Activated CD4-positive, alpha-beta memory T cell treated with anti-CD3 and anti-CD28 coated beads for 36 hours (primary cell): Measurements from ENCODE around the gene SUN2. TPM values are rescaled to one million over a fixed set of nuclear protein-coding genes. Genes with fewer than 3 reads are reported as not detected.
A peak's percentile ranks its signal among the peaks of the same experiment; 100 is the strongest.

ENCODE experiments used
- CTCF ChIA-PET: fragments of 350-600 bp; sonication (Branson Sonifier 250); formaldehyde crosslinking; loops from one replicate; lab custom pipeline; 2021; ENCODE audit warnings: antibody characterized with exemption, inconsistent platforms; lab: Charles Lee
- POLR2A ChIA-PET: fragments of 350-600 bp; sonication (Branson Sonifier 250); formaldehyde crosslinking; loops from one replicate; lab custom pipeline; 2021; ENCODE audit warnings: antibody characterized with exemption; lab: Charles Lee
- DNase-seq: peaks from one replicate; pipeline ENCODE4 v3.0.0-alpha.2; 2020
- H3K27ac Mint-ChIP-seq: one replicate; pipeline ENCODE4 v1.8.0; 2021; ENCODE audit warnings: mixed read lengths
- H3K27me3 Mint-ChIP-seq: one replicate; pipeline ENCODE4 v1.8.0; 2021; ENCODE audit warnings: mixed read lengths
- H3K36me3 Mint-ChIP-seq: one replicate; pipeline ENCODE4 v1.8.0; 2021; ENCODE audit warnings: mixed read lengths
- H3K4me1 Mint-ChIP-seq: one replicate; pipeline ENCODE4 v1.8.0; 2021; ENCODE audit warnings: low read depth, mixed read lengths
- H3K4me3 Mint-ChIP-seq: one replicate; pipeline ENCODE4 v1.8.0; 2021; ENCODE audit warnings: mild to moderate bottlenecking, mixed read lengths
- H3K9me3 Mint-ChIP-seq: one replicate; pipeline ENCODE4 v1.8.0; 2021; ENCODE audit warnings: mixed read lengths
- intact Hi-C: fragments of 100-400 bp; cut with micrococcal nuclease; formaldehyde crosslinking; loops from one replicate; pipeline ENCODE4 v1.15.1; 2023
- total RNA-seq, 2 experiments: library from RNA; stranded (reverse); gene quantifications; one replicate each; pipeline ENCODE4 v1.2.3, GENCODE V29; 2021

The SUN2 gene
- total RNA-seq, 2 experiments from 2014 or later: 159 to 168 TPM

DNA sequence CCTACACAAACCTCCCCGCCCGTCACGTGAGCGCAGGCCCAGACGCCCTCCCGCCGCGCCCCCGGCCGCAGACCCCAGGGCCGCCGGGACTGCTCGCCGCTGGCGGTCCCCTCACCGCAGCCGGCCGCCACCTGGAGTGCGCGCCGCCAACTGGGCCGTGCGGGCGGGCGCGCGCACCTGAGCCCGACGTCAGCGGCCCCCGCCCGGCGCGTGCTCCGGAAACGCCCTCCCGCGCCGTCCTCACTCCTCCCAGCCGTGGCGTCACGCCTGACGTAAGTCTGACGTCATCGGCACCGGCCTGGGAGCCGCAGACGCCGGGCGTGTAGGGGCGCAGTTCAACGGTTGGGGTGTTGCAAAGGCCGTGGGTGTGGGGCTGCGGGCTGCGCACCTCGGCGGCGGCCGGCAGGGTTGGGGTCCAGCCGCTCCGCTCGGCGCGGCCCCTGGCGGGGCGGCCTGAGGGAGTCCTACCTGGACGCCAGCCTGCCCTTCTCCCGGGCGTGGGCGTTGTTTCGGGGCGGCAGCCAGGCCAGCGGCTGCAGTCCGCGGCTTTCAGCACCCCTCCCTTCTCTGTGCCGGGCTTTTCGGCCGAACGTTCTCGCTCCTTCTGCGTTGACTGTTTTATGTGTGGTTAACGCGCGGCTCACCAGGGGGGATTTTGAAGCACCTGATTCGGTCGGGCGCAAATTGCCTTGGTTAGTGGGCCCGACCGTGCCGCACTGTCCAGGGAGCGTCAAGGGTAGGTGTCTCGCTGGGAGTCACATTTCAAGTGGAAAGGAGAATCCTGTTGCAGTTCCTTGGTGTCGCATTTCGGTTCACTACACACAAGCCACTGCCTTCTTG lies 54.8 kb downstream of the SUN2 start, which contains the start of gene JOSD1:
JOSD1 (minus strand) TSS at position 155 of the 840 bp plus-strand sequence. CDS start 956 bp downstream, outside the sequence.
- intact Hi-C loops: no loop called here
- Mint-ChIP-seq H3K4me3 (peak within 1 kb of the TSS; percentile 92), H3K27ac (peak within 1 kb of the TSS; percentile 98), H3K4me1 (peaks cover 55% of the 10 kb centered on the region), H3K27me3 (peaks cover 1% of the 10 kb centered on the region), H3K36me3 (peaks cover 31% of the 10 kb centered on the region), H3K9me3 (no peaks in the 10 kb centered on the region)
- DNase-seq: peak; percentile 98
- ChIA-PET CTCF (interaction anchor here (4.4 kb wide), 1 partner anchor 19 kb away, joined by 40 read pairs; the partner anchor contains the start of gene TOMM22), POLR2A (interaction anchor here (1.2 to 2.3 kb wide), 2 partner anchors 19 to 55 kb away, joined by 3 to 19 read pairs; partner anchors contain the start of gene TOMM22)

DNA sequence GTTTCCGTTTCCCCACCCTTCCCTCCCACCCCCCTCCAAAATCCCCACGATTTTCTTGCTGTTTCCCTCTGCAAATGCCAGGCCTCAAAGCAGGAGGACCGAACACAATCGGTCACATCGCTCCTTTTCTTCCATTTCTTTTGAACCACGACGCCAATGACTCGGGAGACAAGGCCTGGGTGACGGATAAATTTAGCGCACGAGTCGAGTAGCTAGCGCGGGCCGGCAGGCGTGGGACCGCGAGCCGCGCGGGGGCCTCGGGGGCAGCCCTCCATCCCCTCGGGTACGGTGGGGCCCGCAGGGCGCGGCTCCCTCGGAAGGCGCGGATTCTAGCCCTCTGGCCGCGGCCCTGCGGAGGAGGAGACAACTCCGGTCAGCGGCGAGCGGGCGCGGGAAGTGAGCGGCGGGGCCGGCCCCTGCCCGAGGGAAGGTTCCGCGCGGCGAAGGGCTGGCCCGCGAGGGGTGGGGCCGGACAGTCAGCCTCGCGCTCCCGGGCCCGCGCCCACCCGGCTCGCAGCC lies 55.5 kb downstream of the SUN2 start:
- peaks cover 31% of the 10 kb centered on the region for H3K36me3 Mint-ChIP-seq
- H3K27me3 Mint-ChIP-seq: peaks cover 1% of the 10 kb centered on the region
- intact Hi-C loops: no loop called here
- H3K9me3 Mint-ChIP-seq: no peaks in the 10 kb centered on the region
- H3K27ac Mint-ChIP-seq: peak overlapping the region; percentile 98
- DNase-seq: no peak
- H3K4me1 Mint-ChIP-seq: peaks cover 57% of the 10 kb centered on the region
- H3K4me3 Mint-ChIP-seq: peak overlapping the region; percentile 92
- ChIA-PET POLR2A (interaction anchor here (1.2 to 2.3 kb wide), 3 partner anchors 18 to 56 kb away, joined by 3 to 19 read pairs (median 7); partner anchors contain the start of gene TOMM22), CTCF (interaction anchor here (1.6 to 4.4 kb wide), 4 partner anchors 18 to 648 kb away, joined by 4 to 40 read pairs (median 5); partner anchors contain the start of gene TOMM22)

DNA sequence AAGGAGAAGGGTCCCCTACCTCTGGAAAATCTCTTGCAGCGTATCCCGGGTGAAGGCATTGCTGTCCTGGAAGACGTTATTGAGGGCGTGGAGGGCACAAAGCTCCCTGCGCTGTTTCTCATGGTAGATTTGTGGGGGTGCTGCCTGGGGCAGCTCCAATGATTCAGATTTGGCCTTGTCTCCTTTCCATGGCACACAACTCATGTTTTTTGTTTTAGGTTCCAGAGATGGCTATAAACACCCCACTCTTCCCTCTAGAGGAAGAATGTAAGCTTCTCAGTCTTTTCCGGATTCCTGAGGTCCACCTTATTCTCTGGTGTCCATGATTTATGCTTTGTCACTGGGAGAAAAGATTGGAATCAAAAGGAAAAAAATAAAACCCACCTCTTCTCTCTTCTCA lies 56.0 kb downstream of the SUN2 start:
- intact Hi-C loops: no loop called here
- Mint-ChIP-seq H3K36me3 (peaks cover 37% of the 10 kb centered on the region), H3K4me1 (peaks cover 58% of the 10 kb centered on the region), H3K4me3 (peak overlapping the region; percentile 92), H3K27ac (peak overlapping the region; percentile 98), H3K9me3 (no peaks in the 10 kb centered on the region), H3K27me3 (peaks cover 1% of the 10 kb centered on the region)
- no peak for DNase-seq
- ChIA-PET POLR2A (interaction anchor here (1.2 to 2.3 kb wide), 6 partner anchors 13 to 57 kb away, joined by 3 to 19 read pairs (median 4); partner anchors contain the start of genes CBY1, FAM227A and TOMM22), CTCF (interaction anchor here (1.0 to 4.4 kb wide), 5 partner anchors 17 to 648 kb away, joined by 3 to 40 read pairs (median 4); partner anchors contain the start of gene TOMM22)

DNA sequence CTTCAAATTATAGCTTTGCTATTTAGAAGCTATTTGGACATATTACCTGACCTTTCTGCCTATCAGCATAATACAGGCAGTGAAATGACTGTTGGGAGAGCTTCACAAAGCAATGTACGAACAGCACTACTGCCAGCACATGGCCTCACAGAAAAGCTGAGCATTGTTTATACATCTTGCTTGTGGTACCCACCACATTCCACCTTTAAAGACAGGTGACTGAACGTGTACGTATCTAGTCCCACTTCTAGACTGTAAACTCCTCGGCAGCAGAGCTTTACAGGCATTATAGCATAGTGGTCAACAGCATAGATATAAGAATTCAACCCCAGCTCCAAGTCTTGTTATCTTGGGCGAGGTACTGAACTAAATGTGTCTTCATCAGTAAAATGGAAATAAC lies 56.7 kb downstream of the SUN2 start:
- POLR2A ChIA-PET: interaction anchor here (1.2 to 2.3 kb wide), 6 partner anchors 13 to 619 kb away, joined by 3 to 19 read pairs (median 4); partner anchors contain the start of genes CBY1, FAM227A and TOMM22
- CTCF ChIA-PET: interaction anchor here (0.9 to 4.4 kb wide), 6 partner anchors 9 to 647 kb away, joined by 3 to 40 read pairs (median 4); partner anchors contain the start of gene TOMM22
- H3K27ac Mint-ChIP-seq: peak overlapping the region; percentile 98
- peak overlapping the region; percentile 92 for H3K4me3 Mint-ChIP-seq
- peaks cover 1% of the 10 kb centered on the region for H3K27me3 Mint-ChIP-seq
- H3K36me3 Mint-ChIP-seq: peaks cover 40% of the 10 kb centered on the region
- intact Hi-C loops: no loop called here
- H3K9me3 Mint-ChIP-seq: no peaks in the 10 kb centered on the region
- H3K4me1 Mint-ChIP-seq: peaks cover 57% of the 10 kb centered on the region
- DNase-seq: no peak

GRCh38 chr22:38698407-38699094 lies 57.2 kb downstream of the SUN2 start:
- ChIA-PET POLR2A (interaction anchor here (1.2 to 2.3 kb wide), 7 partner anchors 12 to 620 kb away, joined by 3 to 19 read pairs (median 4); partner anchors contain the start of genes CBY1, FAM227A and TOMM22), CTCF (interaction anchor here (0.7 to 4.4 kb wide), 7 partner anchors 8 to 647 kb away, joined by 3 to 40 read pairs (median 4); partner anchors contain the start of gene TOMM22)
- peaks cover 1% of the 10 kb centered on the region for H3K27me3 Mint-ChIP-seq
- H3K36me3 Mint-ChIP-seq: peaks cover 42% of the 10 kb centered on the region
- peak overlapping the region; percentile 98 for H3K27ac Mint-ChIP-seq
- peak overlapping the region; percentile 92 for H3K4me3 Mint-ChIP-seq
- intact Hi-C loops: no loop called here
- H3K4me1 Mint-ChIP-seq: peaks cover 57% of the 10 kb centered on the region
- DNase-seq: no peak
- H3K9me3 Mint-ChIP-seq: no peaks in the 10 kb centered on the region

GRCh38 chr22:38697425-38698089 lies 58.2 kb downstream of the SUN2 start:
- ChIA-PET CTCF (interaction anchor here (0.6 to 4.4 kb wide), 3 partner anchors 9 to 195 kb away, joined by 3 to 40 read pairs (median 3); partner anchors contain the start of gene TOMM22), POLR2A (interaction anchor here (1.9 to 3.1 kb wide), 2 partner anchors 8 to 16 kb away, joined by 7 to 13 read pairs; partner anchors contain the start of genes GTPBP1 and TOMM22)
- intact Hi-C loops: no loop called here
- peak overlapping the region; percentile 92 for H3K4me3 Mint-ChIP-seq
- H3K4me1 Mint-ChIP-seq: peaks cover 62% of the 10 kb centered on the region
- DNase-seq: no peak
- no peaks in the 10 kb centered on the region for H3K9me3 Mint-ChIP-seq
- peaks cover 1% of the 10 kb centered on the region for H3K27me3 Mint-ChIP-seq
- peaks cover 47% of the 10 kb centered on the region for H3K36me3 Mint-ChIP-seq
- H3K27ac Mint-ChIP-seq: peak overlapping the region; percentile 98

GRCh38 chr22:38696606-38697424 lies 59.0 kb downstream of the SUN2 start:
- H3K27ac Mint-ChIP-seq: peak overlapping the region; percentile 98
- H3K9me3 Mint-ChIP-seq: no peaks in the 10 kb centered on the region
- DNase-seq: peak; percentile 70
- ChIA-PET CTCF (interaction anchor here (1.4 to 4.4 kb wide), 2 partner anchors 15 to 69 kb away, joined by 4 to 40 read pairs; partner anchors contain the start of gene TOMM22), POLR2A (interaction anchor here (0.9 to 3.1 kb wide), 3 partner anchors 9 to 60 kb away, joined by 3 to 13 read pairs (median 7); partner anchors contain the start of genes GTPBP1 and TOMM22)
- H3K36me3 Mint-ChIP-seq: peaks cover 47% of the 10 kb centered on the region
- peaks cover 61% of the 10 kb centered on the region for H3K4me1 Mint-ChIP-seq
- H3K4me3 Mint-ChIP-seq: peak overlapping the region; percentile 92
- peaks cover 1% of the 10 kb centered on the region for H3K27me3 Mint-ChIP-seq
- intact Hi-C loops: loop anchor here (1.0 kb wide), 1 partner anchor 16 kb away; the partner anchor contains the start of gene TOMM22

GRCh38 chr22:38694940-38695339 lies 60.9 kb downstream of the SUN2 start:
- ChIA-PET CTCF (interaction anchor here (0.9 kb wide), 1 partner anchor 13 kb away, joined by 5 read pairs; the partner anchor contains the start of gene TOMM22), POLR2A (interaction anchor here (3.1 kb wide), 1 partner anchor 11 kb away, joined by 13 read pairs; the partner anchor contains the start of gene GTPBP1)
- Mint-ChIP-seq H3K4me1 (peaks cover 57% of the 10 kb centered on the region), H3K27ac (peak overlapping the region; percentile 46), H3K27me3 (no peaks in the 10 kb centered on the region), H3K36me3 (peaks cover 48% of the 10 kb centered on the region), H3K4me3 (no peak overlapping the region), H3K9me3 (no peaks in the 10 kb centered on the region)
- intact Hi-C loops: no loop called here
- DNase-seq: no peak

DNA sequence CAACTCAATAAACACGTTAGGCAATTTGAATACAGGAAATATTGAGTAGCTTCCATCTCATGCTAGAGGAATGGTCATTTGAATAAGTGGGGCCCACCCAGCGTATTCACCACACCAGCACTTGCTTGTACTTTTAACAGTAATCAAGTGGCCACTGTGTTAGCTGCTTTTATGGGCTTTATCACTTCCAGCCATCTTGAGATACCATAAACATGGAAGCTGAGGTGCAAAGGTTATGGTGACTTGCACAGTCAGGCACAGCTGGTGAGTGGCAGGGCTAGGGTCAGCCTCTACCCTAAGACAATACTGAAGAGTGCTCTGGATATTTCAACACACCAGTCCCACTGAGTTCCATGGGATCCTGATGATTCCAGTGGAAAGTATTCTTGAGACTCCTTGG lies 61.7 kb downstream of the SUN2 start:
- CTCF ChIA-PET: interaction anchor here (1.8 kb wide), 1 partner anchor 12 kb away, joined by 10 read pairs; the partner anchor contains the start of gene TOMM22
- no peak overlapping the region for H3K4me3 Mint-ChIP-seq
- intact Hi-C loops: no loop called here
- POLR2A ChIA-PET: no interaction called here
- no peaks in the 10 kb centered on the region for H3K27me3 Mint-ChIP-seq
- no peaks in the 10 kb centered on the region for H3K9me3 Mint-ChIP-seq
- peaks cover 41% of the 10 kb centered on the region for H3K36me3 Mint-ChIP-seq
- DNase-seq: no peak
- no peak overlapping the region for H3K27ac Mint-ChIP-seq
- peaks cover 50% of the 10 kb centered on the region for H3K4me1 Mint-ChIP-seq

- ChIA-PET POLR2A (no interaction called here), CTCF (no interaction called here)
- DNase-seq: no peak
- H3K36me3 Mint-ChIP-seq: peaks cover 36% of the 10 kb centered on the region
- intact Hi-C loops: no loop called here
- no peaks in the 10 kb centered on the region for H3K9me3 Mint-ChIP-seq
- no peak overlapping the region for H3K4me3 Mint-ChIP-seq
- H3K27me3 Mint-ChIP-seq: no peaks in the 10 kb centered on the region
- H3K27ac Mint-ChIP-seq: no peak overlapping the region
- H3K4me1 Mint-ChIP-seq: peaks cover 11% of the 10 kb centered on the region
Observed at GRCh38 chr22:38689651-38690050, 66.1 kb downstream of the SUN2 start.
